IMR-90 (cell line): ENCODE results near the gene SLC9A6. TPM values are rescaled to one million over a fixed set of nuclear protein-coding genes. Genes with fewer than 3 reads are reported as not detected.

Experiments used
- ATAC-seq: fragments of 200-7000 bp; cut with Tn5 transposase; 2 replicates; pipeline ENCODE4 v1.9.1; 2020; ENCODE audit warnings: low read depth, mild to moderate bottlenecking, moderate library complexity
- BruUV-seq: library from RNA; stranded (reverse); fragments of 400-500 nt; replicated peaks from 2 replicates; lab custom pipeline; 2021; lab: Mats Ljungman, UMichigan
- CTCF ChIA-PET: fragments of 300-600 bp; formaldehyde crosslinking; extraction: SDS; loops from one replicate; lab custom pipeline; 2021; ENCODE audit warnings: antibody characterized with exemption; lab: Yijun Ruan, JAX
- POLR2A ChIA-PET: fragments of 300-600 bp; sonication (Branson Sonifier 250); formaldehyde crosslinking; loops from one replicate; lab custom pipeline; 2022; ENCODE audit warnings: antibody characterized with exemption; ENCODE audit not compliant: unreplicated experiment; lab: Charles Lee
- DNase-seq: peaks from one replicate; pipeline ENCODE4 v3.0.0; 2013
- H2AFZ ChIP-seq: replicated peaks from 2 replicates; pipeline ENCODE3; 2013; ENCODE audit warnings: low read length, mild to moderate bottlenecking; ENCODE audit not compliant: poor library complexity
- H2AK5ac ChIP-seq: 2 replicates; pipeline ENCODE4 v1.6.1; 2013; ENCODE audit warnings: low read depth, low read length, inconsistent platforms
- H2AK9ac ChIP-seq: replicated peaks from 2 replicates; pipeline ENCODE3; 2013; ENCODE audit warnings: mild to moderate bottlenecking, low read depth, low read length, moderate library complexity; ENCODE audit not compliant: poor library complexity
- H2BK120ac ChIP-seq: 2 replicates; pipeline ENCODE4 v1.6.1; 2013; ENCODE audit warnings: low read depth, low read length, inconsistent platforms
- H2BK15ac ChIP-seq: 3 replicates; pipeline ENCODE4 v1.6.1; 2013; ENCODE audit warnings: low read depth, low read length, inconsistent platforms
- H2BK20ac ChIP-seq: 2 replicates; pipeline ENCODE4 v1.6.1; 2013; ENCODE audit warnings: low read depth, mild to moderate bottlenecking, inconsistent platforms, low read length, moderate library complexity
- H2BK5ac ChIP-seq: 2 replicates; pipeline ENCODE4 v1.6.1; 2013; ENCODE audit warnings: mild to moderate bottlenecking, low read depth, low read length, inconsistent platforms; ENCODE audit not compliant: poor library complexity, severe bottlenecking
- H3K14ac ChIP-seq: replicated peaks from 2 replicates; pipeline ENCODE4 v1.6.1; 2013; ENCODE audit warnings: low read depth, low read length, inconsistent platforms
- H3K18ac ChIP-seq: 2 replicates; pipeline ENCODE4 v1.6.1; 2013; ENCODE audit warnings: low read depth, low read length, control low read depth
- H3K23ac ChIP-seq: 2 replicates; pipeline ENCODE4 v1.6.1; 2013; ENCODE audit warnings: low read depth, low read length, inconsistent platforms
- H3K27ac ChIP-seq: 2 replicates; pipeline ENCODE4 v1.5.1; 2013; ENCODE audit warnings: mild to moderate bottlenecking, control low read depth, low read length; ENCODE audit not compliant: insufficient read depth
- H3K27me3 ChIP-seq: 2 replicates; pipeline ENCODE4 v1.6.1; 2013; ENCODE audit warnings: low read length; ENCODE audit not compliant: control insufficient read depth, insufficient read depth
- H3K36me3 ChIP-seq: 2 replicates; pipeline ENCODE4 v1.6.1; 2013; ENCODE audit warnings: low read length, mixed read lengths; ENCODE audit not compliant: control insufficient read depth, insufficient read depth
- H3K4ac ChIP-seq: 2 replicates; pipeline ENCODE4 v1.6.1; 2013; ENCODE audit warnings: low read depth, low read length, inconsistent platforms
- H3K4me1 ChIP-seq: 2 replicates; pipeline ENCODE4 v1.6.1; 2013; ENCODE audit warnings: low read length, mixed read lengths; ENCODE audit not compliant: control insufficient read depth, insufficient read depth
- H3K4me2 ChIP-seq: 2 replicates; pipeline ENCODE4 v1.6.1; 2013; ENCODE audit warnings: low read depth, mild to moderate bottlenecking, control low read depth, low read length, moderate library complexity
- H3K4me3 ChIP-seq: 2 replicates; pipeline ENCODE4 v1.5.1; 2013; ENCODE audit warnings: low read depth, mild to moderate bottlenecking, control low read depth, low read length, moderate library complexity; ENCODE audit not compliant: insufficient read depth
- H3K56ac ChIP-seq: 2 replicates; pipeline ENCODE4 v1.6.1; 2013; ENCODE audit warnings: low read length, inconsistent platforms; ENCODE audit not compliant: insufficient read depth; ENCODE audit errors: extremely low read depth
- H3K79me1 ChIP-seq, 2 experiments: 2 replicates each; pipeline ENCODE4 v1.6.1; 2013; ENCODE audit warnings: low read length in 2 of 2, inconsistent platforms in 1 of 2, low read depth in 1 of 2
- H3K9ac ChIP-seq: 2 replicates; pipeline ENCODE4 v1.6.1; 2013; ENCODE audit warnings: low read depth, low read length, control low read depth
- H3K9me1 ChIP-seq: 2 replicates; pipeline ENCODE4 v1.6.1; 2013; ENCODE audit warnings: low read length, inconsistent platforms; ENCODE audit not compliant: insufficient read depth
- H3K9me3 ChIP-seq: 2 replicates; pipeline ENCODE4 v1.6.1; 2013; ENCODE audit warnings: low read length; ENCODE audit not compliant: control insufficient read depth, insufficient read depth
- H4K20me1 ChIP-seq: 2 replicates; pipeline ENCODE4 v1.6.1; 2013; ENCODE audit warnings: low read length, inconsistent platforms; ENCODE audit not compliant: insufficient read depth
- H4K5ac ChIP-seq: 2 replicates; pipeline ENCODE4 v1.6.1; 2013; ENCODE audit warnings: mild to moderate bottlenecking, low read depth, low read length, control low read depth
- H4K8ac ChIP-seq, 2 experiments: 2 replicates each; pipeline ENCODE4 v1.6.1; 2013; ENCODE audit warnings: low read depth in 2 of 2, low read length in 2 of 2, control low read depth in 1 of 2, inconsistent platforms in 1 of 2
- H4K91ac ChIP-seq: 2 replicates; pipeline ENCODE4 v1.6.1; 2013; ENCODE audit warnings: low read depth, low read length, inconsistent platforms; ENCODE audit not compliant: insufficient read depth
- BHLHE40 ChIP-seq: fragments of 150-350 bp; IDR thresholded peaks from 2 replicates; pipeline ENCODE4 v1.6.1; 2016; ENCODE audit warnings: mild to moderate bottlenecking, low read depth, low read length
- CEBPB ChIP-seq: IDR thresholded peaks from 2 replicates; pipeline ENCODE4 v1.6.1; 2012; ENCODE audit warnings: low read depth, low read length, improper control_type of control experiment
- CHD1 ChIP-seq: IDR thresholded peaks from 2 replicates; pipeline ENCODE4 v1.6.1; 2012; ENCODE audit warnings: low read depth, low read length, improper control_type of control experiment
- ELK1 ChIP-seq: fragments of 150-350 bp; IDR thresholded peaks from 2 replicates; pipeline ENCODE4 v1.6.1; 2016; ENCODE audit warnings: low read depth, mild to moderate bottlenecking, low read length, moderate library complexity, borderline replicate concordance
- FOS ChIP-seq: fragments of 150-350 bp; IDR thresholded peaks from 2 replicates; pipeline ENCODE4 v1.6.1; 2016; ENCODE audit warnings: low read depth, low read length
- MAFK ChIP-seq: IDR thresholded peaks from 2 replicates; pipeline ENCODE4 v1.6.1; 2012; ENCODE audit warnings: low read depth, low read length, improper control_type of control experiment
- MAZ ChIP-seq: IDR thresholded peaks from 2 replicates; pipeline ENCODE4 v1.6.1; 2012; ENCODE audit warnings: low read depth, mild to moderate bottlenecking, low read length, improper control_type of control experiment, moderate library complexity, borderline replicate concordance
- MXI1 ChIP-seq: IDR thresholded peaks from 2 replicates; pipeline ENCODE4 v1.6.1; 2012; ENCODE audit warnings: low read depth, mild to moderate bottlenecking, low read length, moderate library complexity, borderline replicate concordance
- NFE2L2 ChIP-seq: fragments of 150-350 bp; IDR thresholded peaks from 2 replicates; pipeline ENCODE4 v1.6.1; 2016; ENCODE audit warnings: low read depth, mild to moderate bottlenecking, low read length
- POLR2A ChIP-seq: IDR thresholded peaks from 2 replicates; pipeline ENCODE4 v1.6.1; 2012; ENCODE audit warnings: mild to moderate bottlenecking, low read depth, low read length
- RAD21 ChIP-seq: IDR thresholded peaks from 2 replicates; pipeline ENCODE4 v1.6.1; 2012; ENCODE audit warnings: low read length, improper control_type of control experiment
- RCOR1 ChIP-seq: IDR thresholded peaks from 2 replicates; pipeline ENCODE4 v1.6.1; 2012; ENCODE audit warnings: mild to moderate bottlenecking, low read length, improper control_type of control experiment; ENCODE audit not compliant: insufficient replicate concordance
- RFX5 ChIP-seq: IDR thresholded peaks from 2 replicates; pipeline ENCODE4 v1.8.0; 2012; ENCODE audit warnings: low read depth, mild to moderate bottlenecking, low read length, moderate library complexity
- SMC3 ChIP-seq: fragments of 150-350 bp; IDR thresholded peaks from 2 replicates; pipeline ENCODE4 v1.6.1; 2016; ENCODE audit warnings: low read depth, mild to moderate bottlenecking, antibody characterized with exemption, low read length, moderate library complexity
- USF2 ChIP-seq: fragments of 150-350 bp; IDR thresholded peaks from 2 replicates; pipeline ENCODE4 v1.6.1; 2017; ENCODE audit warnings: mild to moderate bottlenecking, antibody characterized with exemption, low read length, low read depth
- WGBS, 2 experiments: methylation state at CpG; one replicate each; pipeline versions ENCODE4 v1.1.5 to v1.1.7; 2013; ENCODE audit warnings: missing lambda C conversion rate in 2 of 2; ENCODE audit not compliant: insufficient read length in 1 of 2; ENCODE audit errors: extremely low coverage in 2 of 2; 5-methylcytosine and 5-hydroxymethylcytosine counted together
- dilution Hi-C: fragments of 300-500 bp; cut with HindIII; formaldehyde crosslinking; loops from one replicate; pipeline ENCODE4 v1.14.3; 2018; ENCODE audit warnings: low sequenced_read_pairs; ENCODE audit not compliant: unreplicated experiment
- in situ Hi-C: fragments of 300-500 bp; cut with MboI; formaldehyde crosslinking; loops from 3 replicates; pipeline ENCODE4 v1.14.3; 2019; ENCODE audit warnings: low sequenced_read_pairs, inconsistent platforms, mixed read lengths
- intact Hi-C: fragments of 100-400 bp; cut with micrococcal nuclease; formaldehyde crosslinking; loops from 2 replicates; pipeline ENCODE4 v1.10.0; 2022
- polyA plus RNA-seq, 3 experiments: library from polyadenylated mRNA; depleted of rRNA; stranded (reverse); fragments of >200 nt; gene quantifications; 2 replicates each; pipeline ENCODE4 v1.2.3, GENCODE V29; 2012; ENCODE audit warnings: low replicate concordance in 1 of 3
- total RNA-seq: library from RNA; depleted of rRNA; stranded (reverse); fragments of >200 nt; gene quantifications from 2 replicates; pipeline ENCODE4 v1.2.3, GENCODE V29; 2012

The SLC9A6 gene
- total and polyA plus RNA-seq, 2 of the 4 experiments (the other 2 are of a cell fraction), result 6.9 to 19.0 TPM

- no peak overlapping the region for H2AK5ac ChIP-seq
- H3K27ac ChIP-seq, result no peak overlapping the region
- no peak overlapping the region for H3K4me2 ChIP-seq
- H3K4ac ChIP-seq, result no peak overlapping the region
- H3K23ac ChIP-seq, result no peak overlapping the region
- H2BK120ac ChIP-seq, result no peak overlapping the region
- ATAC-seq, result no peak
- H3K79me1 ChIP-seq, result no peaks in the 10 kb centered on the region
- no peaks in the 10 kb centered on the region for H3K27me3 ChIP-seq
- no peak overlapping the region for H3K56ac ChIP-seq
- no CpG with 5 or more reads among the region's 1 CpG for WGBS, 2 experiments
- dilution Hi-C loops, result no loop called here
- H4K20me1 ChIP-seq, result no peaks in the 10 kb centered on the region; the same call in 1 of the 2 replicates
- intact Hi-C loops, result no loop called here
- H4K5ac ChIP-seq, result no peak overlapping the region
- no peak overlapping the region for H3K4me3 ChIP-seq
- DNase-seq, result no peak
- TF ChIP-seq POLR2A, result no peak
- no peak for TF ChIP-seq ELK1
- no peak for TF ChIP-seq MAFK
- no peak for TF ChIP-seq RAD21
- TF ChIP-seq RCOR1, result no peak
- no peak for TF ChIP-seq CHD1
- no peak for TF ChIP-seq MXI1
- TF ChIP-seq BHLHE40, result no peak
- TF ChIP-seq MAZ, result no peak
- TF ChIP-seq USF2, result no peak
- TF ChIP-seq RFX5, result no peak
- no peak for TF ChIP-seq CEBPB
- TF ChIP-seq FOS, result no peak
- TF ChIP-seq NFE2L2, result no peak
- TF ChIP-seq SMC3, result no peak
- CTCF ChIA-PET, result interaction anchor here (0.9 kb wide), 1 partner anchor 174 kb away, joined by 3 read pairs; no protein-coding TSS in a partner anchor
- H2BK5ac ChIP-seq, result no peak overlapping the region
- H2BK20ac ChIP-seq, result no peak overlapping the region
- POLR2A ChIA-PET, result no interaction called here
- no peaks in the 10 kb centered on the region for H3K9me3 ChIP-seq
- no peak overlapping the region for H4K8ac ChIP-seq
- H3K9me1 ChIP-seq, result 0 out of 2 replicates have a peak, but pooled peaks cover 3% of the 10 kb centered on the region
- H3K9ac ChIP-seq, result no peak overlapping the region
- H2AFZ ChIP-seq, result no peak overlapping the region
- no peak overlapping the region for H3K18ac ChIP-seq
- H3K14ac ChIP-seq, result no peak overlapping the region
- H3K36me3 ChIP-seq, result no peaks in the 10 kb centered on the region
- no peak overlapping the region for H2AK9ac ChIP-seq
- no peak overlapping the region for H2BK15ac ChIP-seq
- H3K4me1 ChIP-seq, result peaks cover 9% of the 10 kb centered on the region
- BruUV-seq, result no TSS peak
- H4K91ac ChIP-seq, result no peak overlapping the region
- in situ Hi-C loops, result loop anchor here (5.0 kb wide), 2 partner anchors 128 to 173 kb away; no protein-coding TSS in a partner anchor
These were observed 49.4 kb downstream of the SLC9A6 start for GRCh38 chrX:136034668-136035067.
